ENCODE measurements around the gene MTHFS. TPM values are rescaled to one million over a fixed set of nuclear protein-coding genes. Genes with fewer than 3 reads are reported as not detected.
"Not testable (repeated sequence)": the region's sequence is repeated elsewhere in the genome, so short reads cannot be mapped to it uniquely, and the experiment has no call there.

The MTHFS gene
- total and polyA plus RNA-seq, 3 donors from 2014 or later: 24.9 to 44.2 (median 32.5) TPM

- intact Hi-C loops (cut with DNase I; ENCODE audit: low total_unique reads): no loop called here
Measured at GRCh38 chr15:79904271-79904670, 7.5 kb upstream of the MTHFS start.

GRCh38 chr15:79903626-79904025, 6.8 kb upstream of the MTHFS start:
- H3K27me3 ChIP-seq: no peaks in the 10 kb centered on the region
- WGBS, 2 donors: 72 to 77% methylated on average over 1 of the region's 1 CpG
- H3K9me3 ChIP-seq: no peaks in the 10 kb centered on the region
- H3K4me3 ChIP-seq: no peak overlapping the region
- no peak overlapping the region for H3K27ac ChIP-seq
- no peak for DNase-seq
- no peaks in the 10 kb centered on the region for H3K36me3 ChIP-seq (ENCODE audit: low read depth, missing control alignments)
- intact Hi-C loops (cut with DNase I; ENCODE audit: low total_unique reads): no loop called here
- H3K4me1 ChIP-seq: no peaks in the 10 kb centered on the region
- TF ChIP-seq POLR2A (IDR thresholded peaks at IDR 0.05): no peak
- TF ChIP-seq CTCF (IDR thresholded peaks at IDR 0.05): no peak

More at GRCh38 chr15:79904271-79904670, 7.5 kb upstream of the MTHFS start:
- WGBS, 2 donors: 93 to 94% methylated on average over 4 of the region's 4 CpGs
- Histone ChIP-seq H3K27me3 (no peaks in the 10 kb centered on the region), H3K27ac (no peak overlapping the region), H3K36me3 (ENCODE audit: low read depth, missing control alignments) (no peaks in the 10 kb centered on the region), H3K4me1 (no peaks in the 10 kb centered on the region), H3K9me3 (no peaks in the 10 kb centered on the region), H3K4me3 (no peak overlapping the region)
- no peak for DNase-seq
- TF ChIP-seq CTCF (IDR thresholded peaks at IDR 0.05) (no peak), POLR2A (IDR thresholded peaks at IDR 0.05) (no peak)

GRCh38 chr15:79903144-79903543, 6.3 kb upstream of the MTHFS start:
- 90 to 94% methylated on average over 2 of the region's 2 CpGs for WGBS, 2 donors
- no peaks in the 10 kb centered on the region for H3K27me3 ChIP-seq
- no peak for DNase-seq
- H3K27ac ChIP-seq: no peak overlapping the region
- no peaks in the 10 kb centered on the region for H3K9me3 ChIP-seq
- intact Hi-C loops (cut with DNase I; ENCODE audit: low total_unique reads): no loop called here
- H3K4me3 ChIP-seq: no peak overlapping the region
- no peaks in the 10 kb centered on the region for H3K4me1 ChIP-seq
- TF ChIP-seq CTCF (IDR thresholded peaks at IDR 0.05) (no peak), POLR2A (IDR thresholded peaks at IDR 0.05) (no peak)
- H3K36me3 ChIP-seq (ENCODE audit: low read depth, missing control alignments): no peaks in the 10 kb centered on the region

- DNase-seq: no peak
- Histone ChIP-seq H3K4me1 (no peaks in the 10 kb centered on the region), H3K36me3 (ENCODE audit: low read depth, missing control alignments) (no peaks in the 10 kb centered on the region), H3K9me3 (no peaks in the 10 kb centered on the region), H3K27me3 (no peaks in the 10 kb centered on the region), H3K27ac (no peak overlapping the region), H3K4me3 (no peak overlapping the region)
- WGBS, 2 donors: 63 to 84% methylated on average over 1 of the region's 1 CpG
- no peak for TF ChIP-seq POLR2A (IDR thresholded peaks at IDR 0.05)
- TF ChIP-seq CTCF (IDR thresholded peaks at IDR 0.05): no peak
- intact Hi-C loops (cut with DNase I; ENCODE audit: low total_unique reads): no loop called here
Measured at GRCh38 chr15:79901958-79902357, 5.1 kb upstream of the MTHFS start.

GRCh38 chr15:79900818-79901378, 4.1 kb upstream of the MTHFS start:
- intact Hi-C loops (cut with DNase I; ENCODE audit: low total_unique reads); H3K27ac ChIP-seq; H3K27me3 ChIP-seq; H3K36me3 ChIP-seq (ENCODE audit: low read depth, missing control alignments); H3K9me3 ChIP-seq; DNase-seq; H3K4me1 ChIP-seq; H3K4me3 ChIP-seq: not testable (repeated sequence)
- WGBS, 2 donors: 90 to 96% methylated on average over 4 of the region's 4 CpGs
